Measurements from ENCODE around the gene NDUFA8.

NDUFA8 gene

GRCh38 chr9:122183501-122183900 is 23.9 kb upstream of the NDUFA8 start:
- no peak for DNase-seq

- no peak for DNase-seq
Measured at GRCh38 chr9:122180633-122181032, 21.1 kb upstream of the NDUFA8 start.

- DNase-seq: no peak
Measured at GRCh38 chr9:122179690-122180074, 20.1 kb upstream of the NDUFA8 start.

GRCh38 chr9:122179054-122179689 is 19.6 kb upstream of the NDUFA8 start:
- no peak for DNase-seq

- DNase-seq: no peak
Measured at GRCh38 chr9:122176916-122177315, 17.3 kb upstream of the NDUFA8 start.

GRCh38 chr9:122173670-122174069 is 14.1 kb upstream of the NDUFA8 start:
- DNase-seq: no peak

GRCh38 chr9:122172131-122172530 is 12.6 kb upstream of the NDUFA8 start:
- no peak for DNase-seq

- DNase-seq: no peak
Measured at GRCh38 chr9:122168356-122168755, 8.8 kb upstream of the NDUFA8 start.

- DNase-seq: no peak
Measured at GRCh38 chr9:122164286-122164685, 4.7 kb upstream of the NDUFA8 start.

- DNase-seq: no peak
Measured at GRCh38 chr9:122162415-122162814, 2.8 kb upstream of the NDUFA8 start.

- DNase-seq: no peak
Measured at GRCh38 chr9:122159925-122160246, 307 bp upstream of the NDUFA8 start.

- DNase-seq: peak; percentile 4 to 6
Measured at GRCh38 chr9:122158202-122158601, 1.4 kb downstream of the NDUFA8 start.

GRCh38 chr9:122155796-122156195 is 3.8 kb downstream of the NDUFA8 start:
- no peak for DNase-seq

GRCh38 chr9:122151267-122151828 is 8.2 kb downstream of the NDUFA8 start:
- no peak for DNase-seq

- DNase-seq: no peak
Measured at GRCh38 chr9:122145592-122145863, 14.1 kb downstream of the NDUFA8 start.

GRCh38 chr9:122144836-122145591 is 14.6 kb downstream of the NDUFA8 start:
- DNase-seq: no peak

- no peak for DNase-seq
Measured at GRCh38 chr9:122143876-122144405, 15.6 kb downstream of the NDUFA8 start.

GRCh38 chr9:122143296-122143695 is 16.3 kb downstream of the NDUFA8 start:
- DNase-seq: no peak

- DNase-seq: no peak
Measured at GRCh38 chr9:122141671-122142070, 17.9 kb downstream of the NDUFA8 start.

- no peak for DNase-seq
Measured at GRCh38 chr9:122140368-122141193, 19.0 kb downstream of the NDUFA8 start.

GRCh38 chr9:122138560-122139268 is 20.9 kb downstream of the NDUFA8 start:
- no peak for DNase-seq

- DNase-seq: no peak
Measured at GRCh38 chr9:122135529-122135859, 24.1 kb downstream of the NDUFA8 start.

All from stimulated activated CD4-positive, alpha-beta T cell treated with anti-CD3 and anti-CD28 coated beads, Interleukin-2, amount 100 ng/mL, for 48 hours (primary cell).